Smooth muscle cell of the brain vasculature (primary cell): Measurements from ENCODE around the gene RPS28.
"Not testable (repeated sequence)": the region's sequence is repeated elsewhere in the genome, so short reads cannot be mapped to it uniquely, and the experiment has no call there.

Experiments
- DNase-seq: peaks from one replicate; pipeline ENCODE4 v3.0.0-alpha.2; 2012; ENCODE audit warnings: low read depth, low spot score

The RPS28 gene

GRCh38 chr19:8320564-8321066, 681 bp upstream of the RPS28 start:
- no peak for DNase-seq

- DNase-seq: no peak
These were observed 816 bp downstream of the RPS28 start for GRCh38 chr19:8321986-8322637.

GRCh38 chr19:8322638-8322997, 1.3 kb downstream of the RPS28 start:
- no peak for DNase-seq

GRCh38 chr19:8323781-8324185, 2.5 kb downstream of the RPS28 start:
- no peak for DNase-seq

GRCh38 chr19:8324186-8325050, 3.1 kb downstream of the RPS28 start:
- DNase-seq: no peak

GRCh38 chr19:8325454-8325853, 4.2 kb downstream of the RPS28 start:
- DNase-seq: no peak

- no peak for DNase-seq
These were observed 8.7 kb downstream of the RPS28 start for GRCh38 chr19:8329996-8330395.

GRCh38 chr19:8331263-8331845, 10.1 kb downstream of the RPS28 start:
- no peak for DNase-seq

- no peak for DNase-seq
These were observed 11.9 kb downstream of the RPS28 start for GRCh38 chr19:8332976-8333766.

GRCh38 chr19:8333767-8334457, 12.6 kb downstream of the RPS28 start:
- no peak for DNase-seq

GRCh38 chr19:8334458-8335342, 13.4 kb downstream of the RPS28 start:
- no peak for DNase-seq

GRCh38 chr19:8335343-8336071, 14.2 kb downstream of the RPS28 start:
- DNase-seq: no peak

GRCh38 chr19:8336072-8336569, 14.8 kb downstream of the RPS28 start:
- no peak for DNase-seq

- no peak for DNase-seq
These were observed 15.4 kb downstream of the RPS28 start for GRCh38 chr19:8336660-8337059.

GRCh38 chr19:8337728-8338127, 16.4 kb downstream of the RPS28 start:
- no peak for DNase-seq

- DNase-seq: no peak
These were observed 17.5 kb downstream of the RPS28 start for GRCh38 chr19:8338835-8339234.

- no peak for DNase-seq
These were observed 19.2 kb downstream of the RPS28 start for GRCh38 chr19:8340341-8341096.

GRCh38 chr19:8341504-8341903, 20.2 kb downstream of the RPS28 start:
- not testable (repeated sequence) for DNase-seq

- DNase-seq: no peak
These were observed 21.0 kb downstream of the RPS28 start for GRCh38 chr19:8342316-8342683.
